HG03135 (cell line): ENCODE results near the gene NPLOC4.
"Not testable (repeated sequence)": the region's sequence is repeated elsewhere in the genome, so short reads cannot be mapped to it uniquely, and the experiment has no call there.

ENCODE experiments used
- ATAC-seq: cut with Tn5 transposase; IDR thresholded peaks from one replicate; pipeline ENCODE4 v1.9.1; 2021; ENCODE audit warnings: mild to moderate bottlenecking, moderate library complexity; ENCODE audit not compliant: unreplicated experiment

NPLOC4 gene

DNA sequence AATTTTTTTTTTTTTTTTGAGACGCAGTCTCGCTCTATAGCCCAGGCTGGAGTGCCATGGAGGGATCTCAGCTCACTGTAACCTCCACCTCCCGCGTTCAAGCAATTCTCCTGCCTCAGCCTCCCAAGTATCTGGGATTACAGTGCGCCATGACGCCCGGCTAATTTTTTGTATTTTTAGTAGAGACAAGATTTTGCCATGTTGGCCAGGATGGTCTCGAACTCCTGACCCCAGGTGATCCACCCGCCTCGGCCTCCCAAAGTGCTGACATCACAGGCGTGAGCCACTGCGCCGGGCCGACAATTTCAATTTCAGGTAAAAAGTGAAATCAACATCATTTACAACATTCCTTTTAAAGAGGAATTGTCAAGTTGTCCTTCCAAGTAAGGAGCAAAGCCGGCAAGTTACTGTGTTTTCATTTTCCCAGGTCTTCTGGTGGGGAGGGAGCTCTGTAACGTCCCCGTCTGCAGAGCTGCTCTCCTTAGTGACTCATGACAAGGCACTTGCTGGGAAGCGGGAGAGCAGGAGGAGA is 873 bp downstream of the NPLOC4 start:
- no peak for ATAC-seq

DNA sequence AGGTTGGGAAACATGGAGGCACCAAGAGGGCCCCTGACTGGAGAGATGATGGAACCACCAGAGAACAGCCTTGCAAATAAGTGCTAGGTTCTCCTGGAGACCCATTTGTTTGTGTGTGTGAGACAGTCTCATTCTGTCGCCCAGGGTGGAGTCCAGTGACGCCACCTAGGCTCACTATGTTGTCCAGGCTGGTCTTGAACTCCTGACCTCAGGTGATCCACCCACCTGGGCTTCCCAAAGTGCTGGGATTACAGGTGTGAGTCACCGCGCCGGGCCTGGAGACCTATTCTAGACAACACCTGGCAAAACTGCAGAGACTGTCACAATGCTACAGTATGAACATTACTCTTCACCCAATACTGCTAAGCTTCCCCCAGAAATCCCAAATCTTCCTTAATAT is 1.5 kb downstream of the NPLOC4 start:
- no peak for ATAC-seq

DNA sequence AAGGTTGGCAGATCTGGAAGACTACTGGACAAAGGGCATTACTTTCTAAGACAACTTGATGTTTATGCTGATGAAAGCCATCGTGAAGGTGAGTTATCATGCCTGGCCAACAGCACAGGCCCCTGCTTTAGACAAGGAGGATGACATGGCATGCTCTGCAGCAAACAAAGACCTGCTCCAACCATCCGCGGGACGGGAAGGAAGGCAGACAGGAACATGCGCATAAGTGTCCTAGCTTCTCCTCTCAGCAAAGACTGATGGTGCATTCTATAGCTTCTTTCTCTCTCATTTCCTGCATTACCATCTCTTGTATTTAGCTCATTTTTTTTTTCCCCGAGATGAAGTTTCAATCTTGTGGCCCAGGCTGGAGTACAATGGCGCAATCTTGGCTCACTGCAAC is 5.4 kb downstream of the NPLOC4 start:
- no peak for ATAC-seq

DNA sequence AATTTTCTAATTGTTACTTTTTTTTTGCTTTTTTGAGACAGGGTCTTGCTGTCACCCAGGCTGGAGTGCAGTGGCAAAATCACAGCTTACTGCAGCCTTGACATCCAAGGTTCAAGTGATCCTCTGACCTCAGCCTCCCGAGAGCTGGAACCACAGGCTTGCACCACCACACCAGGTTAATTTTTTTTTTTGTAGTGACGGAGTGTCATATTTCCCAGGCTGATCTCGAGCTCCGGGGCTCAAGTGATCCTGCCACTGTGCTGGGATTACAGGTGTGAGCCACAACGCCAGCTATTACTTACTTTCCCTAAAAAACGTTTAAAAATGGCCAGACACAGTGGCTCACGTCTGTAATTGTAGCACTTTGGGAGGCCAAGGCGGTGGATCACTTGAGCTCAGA is 6.6 kb downstream of the NPLOC4 start:
- no peak for ATAC-seq

- ATAC-seq, result no peak
These were observed 15.3 kb downstream of the NPLOC4 start for GRCh38 chr17:81621494-81622130.

DNA sequence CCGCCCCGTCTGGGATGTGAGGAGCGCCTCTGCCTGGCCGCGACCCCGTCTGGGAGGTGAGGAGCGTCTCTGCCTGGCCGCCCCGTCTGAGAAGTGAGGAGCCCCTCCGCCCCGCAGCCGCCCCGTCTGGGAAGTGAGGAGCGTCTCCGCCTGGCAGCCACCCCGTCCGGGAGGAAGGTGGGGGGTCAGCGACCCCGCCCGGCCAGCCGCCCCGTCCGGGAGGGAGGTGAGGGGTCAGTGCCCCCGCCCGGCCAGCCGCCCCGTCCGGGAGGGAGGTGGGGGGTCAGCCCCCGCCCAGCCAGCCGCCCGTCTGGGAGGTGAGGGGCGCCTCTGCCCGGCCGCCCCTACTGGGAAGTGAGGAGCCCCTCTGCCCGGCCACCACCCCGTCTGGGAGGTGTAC is 18.6 kb downstream of the NPLOC4 start:
- not testable (repeated sequence) for ATAC-seq

DNA sequence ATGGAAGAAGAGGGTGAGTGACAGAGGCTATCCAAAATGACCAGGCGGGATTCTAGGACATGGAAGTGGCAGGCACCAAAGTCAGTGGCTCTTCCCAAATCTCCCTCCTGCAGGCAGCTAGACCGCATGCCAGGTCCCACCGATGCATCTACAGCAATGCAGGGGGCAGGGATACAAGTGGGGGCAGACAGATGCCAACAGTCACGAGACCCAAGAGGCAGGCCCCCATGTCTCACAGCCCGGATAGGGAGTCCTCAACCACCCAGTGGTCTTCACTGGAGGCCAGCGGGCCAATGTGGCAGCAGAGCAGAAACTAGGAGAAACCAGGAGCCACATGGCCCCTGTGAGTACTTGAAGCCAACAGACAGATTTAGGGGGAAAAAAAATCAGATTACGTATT is 20.0 kb downstream of the NPLOC4 start:
- ATAC-seq, result no peak

GRCh38 chr17:81615401-81615930 is 21.4 kb downstream of the NPLOC4 start:
- ATAC-seq, result no peak

DNA sequence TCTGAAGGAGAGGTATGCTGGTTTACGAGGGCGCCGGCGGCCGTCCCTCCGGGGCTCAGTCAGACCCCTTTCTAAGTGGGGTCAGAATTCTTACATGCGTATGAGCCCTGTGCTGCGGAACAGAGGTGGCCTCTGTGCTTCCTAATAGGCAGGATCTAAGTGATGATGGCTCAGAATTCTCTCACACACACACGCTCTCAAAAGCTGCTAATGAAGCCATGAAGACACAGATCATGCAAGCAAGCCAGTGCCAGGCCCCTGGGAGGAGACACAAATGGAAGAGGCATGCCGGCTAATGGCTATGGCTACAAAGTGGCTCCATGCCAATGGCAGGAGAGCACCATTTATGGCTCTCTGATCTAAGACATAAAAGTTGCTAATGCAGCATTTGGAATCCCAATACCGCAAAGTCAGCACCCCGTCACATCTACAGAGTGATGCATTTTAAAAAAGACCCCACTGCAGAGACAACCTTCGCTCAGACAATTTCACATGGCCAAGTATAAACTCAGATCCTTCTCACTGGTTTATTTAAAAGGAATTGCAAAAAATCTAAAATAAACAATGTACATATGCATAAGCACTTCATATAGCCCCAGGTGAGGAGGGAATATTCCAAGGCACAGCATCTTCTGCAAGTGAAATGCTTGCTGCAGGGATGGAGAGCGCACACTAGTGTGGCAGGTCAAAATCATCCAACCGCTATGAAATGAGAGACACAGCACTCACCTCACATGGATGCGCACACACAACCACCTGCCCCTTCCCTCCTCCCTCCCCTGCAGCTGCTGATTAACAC is 24.5 kb downstream of the NPLOC4 start:
- ATAC-seq, result no peak

GRCh38 chr17:81609541-81610311 is 27.2 kb downstream of the NPLOC4 start:
- ATAC-seq, result no peak

DNA sequence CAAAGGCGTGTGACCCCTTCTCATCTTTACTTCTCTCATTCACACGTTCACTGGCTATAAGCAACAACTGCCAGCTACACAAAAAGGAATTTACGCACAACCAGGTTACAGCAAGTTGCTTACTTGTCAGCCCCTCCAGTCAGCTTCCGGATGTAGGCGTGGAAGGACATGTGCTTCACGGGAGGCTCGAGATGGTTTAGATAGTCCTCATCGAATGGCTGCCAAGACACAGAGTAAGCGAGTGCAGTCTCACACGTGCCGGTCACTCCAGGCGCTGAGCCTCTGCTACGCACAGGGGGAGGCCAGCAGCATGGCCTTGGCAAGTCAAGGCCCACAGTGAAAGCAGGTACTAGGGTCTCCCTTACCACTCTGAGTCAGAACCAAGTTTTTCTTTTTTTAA is 28.3 kb downstream of the NPLOC4 start:
- no peak for ATAC-seq

DNA sequence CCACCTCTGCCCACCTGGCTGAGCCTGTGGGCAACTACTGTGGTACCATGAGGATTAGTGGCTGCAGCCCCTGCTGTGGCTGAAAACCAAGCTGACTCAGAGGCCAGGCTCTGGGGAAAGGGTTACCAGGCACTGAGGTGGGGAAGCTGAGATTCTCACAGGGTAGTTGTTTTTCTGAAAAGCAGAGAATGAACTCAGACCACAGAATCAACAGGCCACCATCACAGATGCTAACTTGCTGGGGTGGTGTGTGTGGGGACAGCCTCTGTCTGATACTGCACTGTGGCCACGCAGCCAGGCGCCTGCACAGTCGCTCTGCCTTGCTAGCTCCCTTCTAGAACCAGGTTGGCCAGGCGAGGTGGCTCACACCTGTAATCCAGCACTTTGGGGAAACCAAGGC is 28.8 kb downstream of the NPLOC4 start:
- no peak for ATAC-seq

- ATAC-seq, result no peak
These were observed 29.5 kb downstream of the NPLOC4 start for GRCh38 chr17:81607431-81607830.

DNA sequence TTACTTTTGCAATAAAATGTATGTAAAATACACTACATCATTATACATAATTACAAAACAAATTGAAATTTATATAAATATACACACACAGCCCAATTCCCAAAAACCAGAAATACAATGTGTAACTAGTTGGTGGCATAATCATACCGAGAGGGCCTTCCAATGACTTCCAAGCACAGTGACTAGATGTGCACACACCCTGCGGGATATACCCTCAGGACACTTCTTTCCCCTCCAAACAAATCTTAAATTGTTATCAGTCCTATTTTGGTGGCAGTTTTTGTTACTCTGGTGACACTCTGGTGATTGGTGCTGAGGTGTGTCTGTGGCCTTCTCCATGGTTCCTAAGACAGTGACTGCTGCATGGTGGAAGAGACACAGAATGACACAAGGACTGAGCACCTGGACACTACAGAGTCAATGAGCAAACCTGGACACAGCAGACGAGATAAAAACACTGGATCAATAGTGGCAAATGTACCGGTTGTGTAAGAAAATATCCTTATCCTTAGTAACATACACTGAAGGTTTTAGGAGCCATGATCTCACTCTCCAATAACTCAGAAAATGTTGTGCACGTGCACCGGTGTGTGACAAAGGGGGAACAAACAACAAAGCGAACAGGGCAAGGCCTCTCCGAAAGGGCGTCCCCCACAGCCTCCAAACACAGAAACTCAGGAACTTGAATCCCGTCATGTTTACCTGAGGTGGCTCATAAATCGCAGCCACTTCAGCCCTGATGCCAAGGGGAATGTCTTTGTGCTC is 32.9 kb downstream of the NPLOC4 start:
- no peak for ATAC-seq

DNA sequence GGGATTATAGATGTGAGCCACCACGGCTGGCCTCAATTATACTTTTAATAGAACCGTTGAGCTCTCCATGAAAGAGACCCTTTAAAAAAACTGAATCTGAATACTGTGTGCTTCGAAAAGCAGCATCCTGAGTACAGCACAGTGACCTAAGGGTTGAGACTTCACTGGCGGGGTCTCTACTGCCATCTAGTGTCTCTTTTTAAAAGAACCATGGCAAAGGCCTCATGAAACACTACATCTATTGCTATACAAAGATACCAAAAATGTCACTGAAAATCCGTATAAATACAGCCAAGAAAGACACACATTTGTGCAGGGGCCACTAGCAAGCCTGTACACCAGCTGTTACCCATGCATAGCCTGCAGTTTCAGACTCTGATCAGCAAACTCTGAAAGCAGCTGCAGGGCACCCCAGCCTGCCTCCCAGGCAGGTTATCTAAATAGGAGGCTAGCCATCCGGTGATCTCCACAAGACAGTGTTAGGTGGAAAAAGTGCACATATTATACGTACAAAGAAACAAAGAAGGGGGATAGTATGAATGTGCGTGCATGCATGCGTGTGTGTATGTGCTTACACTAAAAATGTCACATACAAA is 35.3 kb downstream of the NPLOC4 start:
- no peak for ATAC-seq

- no peak for ATAC-seq
These were observed 37.0 kb downstream of the NPLOC4 start for GRCh38 chr17:81599719-81600486.

GRCh38 chr17:81593105-81593871 is 43.6 kb downstream of the NPLOC4 start:
- no peak for ATAC-seq

GRCh38 chr17:81591971-81592370 is 44.9 kb downstream of the NPLOC4 start:
- no peak for ATAC-seq

GRCh38 chr17:81590121-81590520 is 46.8 kb downstream of the NPLOC4 start:
- ATAC-seq, result no peak
